Measurements from ENCODE around the gene CCDC88A. TPM values are rescaled to one million over a fixed set of nuclear protein-coding genes. Genes with fewer than 3 reads are reported as not detected.
A peak's percentile ranks its signal among the peaks of the same experiment; 100 is the strongest.
"Not testable (repeated sequence)": the region's sequence is repeated elsewhere in the genome, so short reads cannot be mapped to it uniquely, and the experiment has no call there.

Gene CCDC88A
- total RNA-seq, 1 experiment from 2014 or later = 11.8 TPM

DNA sequence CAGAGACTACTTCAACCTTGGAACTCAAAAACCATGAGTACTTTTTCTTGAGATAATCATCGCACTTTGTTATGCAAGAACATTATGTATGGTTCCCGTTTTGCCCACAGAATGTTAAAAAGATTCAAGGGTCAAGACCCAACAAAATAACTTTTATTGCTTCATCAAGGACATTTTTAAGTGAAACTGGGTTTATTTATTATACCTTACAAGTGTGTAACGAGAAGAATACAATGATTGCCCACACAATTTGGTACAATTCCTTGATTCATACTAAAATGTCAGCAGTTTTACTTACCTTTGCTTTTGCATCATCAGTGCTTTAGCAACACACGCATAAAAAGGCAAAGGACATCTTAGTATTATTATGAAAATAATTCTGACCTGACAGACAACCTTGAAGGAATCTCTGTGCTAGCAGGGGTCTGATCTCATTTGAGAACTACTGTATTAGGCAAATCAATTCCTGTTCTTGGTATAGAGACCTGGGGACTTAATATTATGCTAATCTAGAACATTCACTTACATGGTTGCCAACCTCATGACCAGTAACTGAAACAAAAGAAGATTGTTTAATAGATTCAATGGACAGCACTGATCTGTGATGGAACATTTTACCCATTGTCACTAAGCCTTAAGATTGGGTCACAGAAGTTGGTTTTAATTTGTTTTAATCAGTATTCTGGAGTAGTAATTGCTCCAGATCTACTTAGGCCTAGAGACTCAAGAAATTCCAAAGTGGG is 16.2 kb downstream of the CCDC88A start:
- DNase-seq = no peak
- Histone ChIP-seq H3K9me3 (no peaks in the 10 kb centered on the region), H3K27me3 (no peaks in the 10 kb centered on the region), H3K4me3 (no peak overlapping the region), H3K36me3 (peaks cover 13% of the 10 kb centered on the region)

DNA sequence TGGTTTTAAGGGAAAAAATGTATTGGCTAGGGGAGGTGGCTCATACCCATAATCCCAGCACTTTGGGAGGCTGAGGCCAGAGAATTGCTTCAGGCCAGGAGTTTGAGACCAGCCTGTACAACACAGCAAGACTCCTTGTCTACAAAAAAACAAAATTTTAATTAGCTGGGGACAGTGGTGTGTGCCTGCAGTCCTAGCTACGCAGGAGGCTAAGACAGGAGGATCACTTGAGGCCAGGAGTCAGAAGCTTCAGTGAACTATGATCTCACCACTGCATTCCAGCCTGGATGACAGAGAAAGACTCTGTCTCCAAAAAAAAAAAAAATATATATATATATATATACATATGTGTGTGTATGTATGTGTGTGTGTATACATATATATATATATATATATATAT is 18.5 kb downstream of the CCDC88A start:
- H3K27me3 ChIP-seq = no peaks in the 10 kb centered on the region
- H3K36me3 ChIP-seq = peaks cover 8% of the 10 kb centered on the region; the same call in 1 of the 2 replicates
- no peaks in the 10 kb centered on the region for H3K9me3 ChIP-seq
- DNase-seq = peak; percentile 13
- H3K4me3 ChIP-seq = no peak overlapping the region

DNA sequence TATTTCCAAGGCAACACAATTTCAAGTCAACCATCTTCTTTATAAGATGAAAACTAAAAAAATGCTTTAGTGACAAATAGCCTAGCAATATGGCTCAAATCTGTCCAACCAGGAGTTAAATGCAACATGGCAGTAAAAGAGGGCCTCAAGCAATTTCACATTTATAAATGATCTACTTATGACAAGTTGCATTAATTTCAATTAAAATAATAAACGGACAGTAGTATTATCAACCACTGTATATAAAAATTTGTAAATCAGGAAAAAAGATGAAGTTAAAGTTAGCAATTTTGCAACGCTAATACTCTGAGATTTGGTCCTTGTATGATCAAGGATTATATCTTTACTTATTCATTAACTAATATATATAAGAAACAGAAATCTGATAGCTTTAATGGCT is 19.3 kb downstream of the CCDC88A start:
- no peaks in the 10 kb centered on the region for H3K9me3 ChIP-seq
- no peak overlapping the region for H3K4me3 ChIP-seq
- H3K36me3 ChIP-seq = peaks cover 8% of the 10 kb centered on the region; the same call in 1 of the 2 replicates
- DNase-seq = no peak
- H3K27me3 ChIP-seq = no peaks in the 10 kb centered on the region

DNA sequence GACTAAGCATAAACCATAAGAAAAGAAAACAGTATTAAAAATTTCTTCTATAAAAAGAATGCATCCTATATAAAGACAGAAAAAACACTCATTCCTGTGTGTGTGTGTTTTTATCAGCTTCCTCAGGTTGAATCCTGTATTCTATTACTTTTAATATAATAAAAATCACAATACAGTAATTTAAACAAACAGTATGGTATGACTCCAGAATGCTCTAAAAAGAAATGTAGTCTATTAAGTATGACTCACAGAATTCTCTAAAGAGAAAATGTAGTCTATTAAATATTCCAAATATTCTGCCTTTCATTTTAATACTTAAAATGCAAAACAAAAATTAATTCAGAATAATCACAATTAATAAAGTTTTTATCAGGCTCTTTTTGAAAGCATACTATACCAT is 19.8 kb downstream of the CCDC88A start:
- no peaks in the 10 kb centered on the region for H3K9me3 ChIP-seq
- H3K4me3 ChIP-seq = no peak overlapping the region
- H3K27me3 ChIP-seq = no peaks in the 10 kb centered on the region
- no peak for DNase-seq
- peaks cover 8% of the 10 kb centered on the region; the same call in 1 of the 2 replicates for H3K36me3 ChIP-seq

DNA sequence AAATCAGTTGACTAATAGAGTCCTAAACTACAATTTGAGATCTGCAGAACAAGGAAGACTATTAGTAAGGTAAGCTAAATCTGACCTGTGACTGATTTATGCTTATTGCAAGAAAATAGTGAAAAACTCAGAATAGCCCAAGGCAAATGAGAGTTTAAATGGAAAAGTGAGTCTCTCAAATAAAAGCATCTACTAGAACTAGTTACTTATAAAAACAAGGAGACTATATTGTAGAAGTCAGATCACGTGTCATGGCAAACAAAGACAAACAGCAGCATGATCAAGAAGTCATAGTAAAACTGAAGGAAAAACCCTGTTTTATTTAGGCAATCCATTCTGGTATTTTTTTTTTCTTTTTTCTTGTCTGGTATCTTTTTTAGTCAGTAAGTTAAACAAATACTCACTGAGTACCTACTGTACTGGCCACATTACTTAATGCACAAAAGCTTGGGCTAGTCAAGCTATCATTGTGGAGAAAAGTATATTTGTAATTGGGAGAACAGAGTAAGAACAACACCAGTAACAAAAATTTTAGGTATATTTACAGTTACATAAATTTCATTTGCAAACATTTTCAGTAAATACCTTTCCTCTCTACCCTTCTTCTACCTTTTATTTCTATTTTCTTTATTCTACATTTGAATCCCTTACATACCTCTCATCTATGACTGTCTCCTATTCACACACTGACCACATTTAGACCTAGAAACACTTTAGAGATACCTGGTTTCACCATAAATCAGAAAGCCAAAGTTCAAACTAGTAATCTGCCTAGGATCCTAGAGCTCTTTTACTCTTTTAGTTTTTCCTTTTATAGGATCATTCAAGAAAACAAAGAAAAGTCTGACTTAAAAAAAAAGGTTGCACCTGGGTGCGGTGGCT is 23.7 kb downstream of the CCDC88A start:
- Histone ChIP-seq H3K36me3 (no peaks in the 10 kb centered on the region), H3K27me3 (no peaks in the 10 kb centered on the region), H3K9me3 (peaks cover 1% of the 10 kb centered on the region), H3K4me3 (no peak overlapping the region)
- DNase-seq = no peak

GRCh38 chr2:55391615-55392242 is 27.9 kb downstream of the CCDC88A start:
- H3K9me3 ChIP-seq = peaks cover 4% of the 10 kb centered on the region
- no peak for DNase-seq
- H3K27me3 ChIP-seq = no peaks in the 10 kb centered on the region
- H3K4me3 ChIP-seq = no peak overlapping the region
- no peaks in the 10 kb centered on the region for H3K36me3 ChIP-seq

GRCh38 chr2:55391155-55391554 is 28.5 kb downstream of the CCDC88A start:
- DNase-seq = no peak
- H3K36me3 ChIP-seq = no peaks in the 10 kb centered on the region
- H3K9me3 ChIP-seq = peaks cover 4% of the 10 kb centered on the region
- no peaks in the 10 kb centered on the region for H3K27me3 ChIP-seq
- no peak overlapping the region for H3K4me3 ChIP-seq

GRCh38 chr2:55385516-55385915 is 34.1 kb downstream of the CCDC88A start:
- not testable (repeated sequence) for H3K9me3 ChIP-seq, H3K4me3 ChIP-seq, DNase-seq, H3K27me3 ChIP-seq, H3K36me3 ChIP-seq

GRCh38 chr2:55384786-55385185 is 34.9 kb downstream of the CCDC88A start:
- no peak for DNase-seq
- H3K36me3 ChIP-seq = no peaks in the 10 kb centered on the region; the same call in 1 of the 2 replicates
- H3K27me3 ChIP-seq = no peaks in the 10 kb centered on the region
- no peak overlapping the region for H3K4me3 ChIP-seq
- no peaks in the 10 kb centered on the region for H3K9me3 ChIP-seq

DNA sequence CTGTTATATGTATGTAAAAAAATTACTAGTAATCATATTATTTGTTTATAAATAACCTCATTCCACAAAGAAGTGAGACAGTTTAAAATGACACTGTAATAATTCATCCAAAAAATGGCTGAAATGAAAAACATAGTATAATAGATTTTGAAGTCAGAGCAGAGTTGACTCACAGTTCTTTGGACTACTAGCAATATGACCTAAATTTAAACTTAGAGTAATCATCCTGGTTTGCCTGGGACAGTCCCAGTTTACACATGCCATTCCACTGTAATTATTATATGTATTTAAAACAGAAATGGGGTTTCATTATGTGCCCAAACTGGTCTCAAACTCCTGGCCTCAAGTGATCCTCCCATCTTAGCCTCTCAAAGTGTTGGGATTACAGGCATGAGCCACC is 48.3 kb downstream of the CCDC88A start:
- Histone ChIP-seq H3K4me3 (no peak overlapping the region), H3K9me3 (no peaks in the 10 kb centered on the region), H3K27me3 (no peaks in the 10 kb centered on the region), H3K36me3 (no peaks in the 10 kb centered on the region; the same call in 1 of the 2 replicates)
- no peak for DNase-seq

- Histone ChIP-seq H3K9me3 (no peaks in the 10 kb centered on the region), H3K36me3 (no peaks in the 10 kb centered on the region; the same call in 1 of the 2 replicates), H3K27me3 (no peaks in the 10 kb centered on the region), H3K4me3 (no peak overlapping the region)
- no peak for DNase-seq
Measured at GRCh38 chr2:55370208-55370607, 49.4 kb downstream of the CCDC88A start.

GRCh38 chr2:55365303-55365702 is 54.4 kb downstream of the CCDC88A start:
- H3K27me3 ChIP-seq = no peaks in the 10 kb centered on the region
- H3K36me3 ChIP-seq = peaks cover 12% of the 10 kb centered on the region
- no peaks in the 10 kb centered on the region for H3K9me3 ChIP-seq
- no peak for DNase-seq
- no peak overlapping the region for H3K4me3 ChIP-seq

GRCh38 chr2:55364189-55365055 is 55.2 kb downstream of the CCDC88A start:
- peaks cover 12% of the 10 kb centered on the region for H3K36me3 ChIP-seq
- no peak overlapping the region for H3K4me3 ChIP-seq
- no peaks in the 10 kb centered on the region for H3K27me3 ChIP-seq
- DNase-seq = peak; percentile 75
- H3K9me3 ChIP-seq = no peaks in the 10 kb centered on the region

- Histone ChIP-seq H3K4me3 (no peak overlapping the region), H3K36me3 (peaks cover 12% of the 10 kb centered on the region), H3K27me3 (no peaks in the 10 kb centered on the region), H3K9me3 (no peaks in the 10 kb centered on the region)
- no peak for DNase-seq
Measured at GRCh38 chr2:55363636-55364035, 56.0 kb downstream of the CCDC88A start.

DNA sequence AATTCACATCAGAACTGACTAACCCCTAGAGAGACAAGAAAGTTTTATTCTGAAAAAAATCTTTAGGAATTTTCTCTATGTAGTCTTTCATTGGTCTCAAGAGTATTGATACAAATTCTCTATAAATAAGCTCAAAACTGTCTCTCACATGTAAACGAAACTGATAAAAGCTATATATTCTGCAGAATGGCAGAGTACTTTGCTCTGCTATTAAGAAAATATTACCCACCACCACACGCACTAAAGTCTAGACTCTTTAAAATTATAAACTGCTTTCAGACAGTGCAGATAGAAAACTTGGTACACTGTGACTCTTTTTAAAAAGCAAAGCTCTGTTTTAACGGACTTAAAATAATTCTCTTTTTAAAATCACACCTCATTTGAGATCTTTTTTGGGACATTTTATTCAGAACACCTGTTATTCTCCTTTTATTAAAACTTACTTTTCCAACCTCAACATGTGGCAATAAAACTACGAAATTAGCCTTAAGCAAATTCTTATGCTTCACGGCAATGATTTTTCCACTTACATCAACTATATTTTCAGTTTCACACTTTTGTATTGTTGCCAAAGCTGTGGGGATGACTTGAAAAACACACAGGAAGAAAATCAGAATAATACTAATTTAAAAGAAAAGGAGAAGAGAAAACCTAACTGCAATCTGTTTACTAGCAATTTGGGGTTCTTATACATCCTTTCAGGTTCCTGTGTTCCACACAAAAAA is 58.0 kb downstream of the CCDC88A start:
- no peak for DNase-seq
- no peaks in the 10 kb centered on the region for H3K27me3 ChIP-seq
- no peak overlapping the region for H3K4me3 ChIP-seq
- H3K9me3 ChIP-seq = no peaks in the 10 kb centered on the region
- peaks cover 12% of the 10 kb centered on the region for H3K36me3 ChIP-seq

- Histone ChIP-seq H3K36me3 (peaks cover 11% of the 10 kb centered on the region), H3K4me3 (no peak overlapping the region), H3K9me3 (no peaks in the 10 kb centered on the region), H3K27me3 (no peaks in the 10 kb centered on the region)
- no peak for DNase-seq
Measured at GRCh38 chr2:55358451-55358850, 61.2 kb downstream of the CCDC88A start.

All from MG63 (cell line).